ENCODE results near the gene PIGS.
"Not testable (repeated sequence)": the region's sequence is repeated elsewhere in the genome, so short reads cannot be mapped to it uniquely, and the experiment has no call there.

The PIGS gene

GRCh38 chr17:28523186-28523585, 48.1 kb downstream of the PIGS start:
- DNase-seq (ENCODE audit: low read depth), result no peak
- TF ChIP-seq CTCF (IDR thresholded peaks at IDR 0.05; ENCODE audit: insufficient read depth, low read depth, low read length, missing control alignments), result no peak
- H3K4me3 ChIP-seq (ENCODE audit: low read length), result no peak overlapping the region

- not testable (repeated sequence) for DNase-seq (ENCODE audit: low read depth)
Measured at GRCh38 chr17:28522281-28522680, 49.0 kb downstream of the PIGS start.

GRCh38 chr17:28521311-28522085, 49.8 kb downstream of the PIGS start:
- no peak overlapping the region for H3K4me3 ChIP-seq (ENCODE audit: low read length)
- no peak for DNase-seq (ENCODE audit: low read depth)
- TF ChIP-seq CTCF (IDR thresholded peaks at IDR 0.05; ENCODE audit: insufficient read depth, low read depth, low read length, missing control alignments), result no peak

More at GRCh38 chr17:28522281-28522680, 49.0 kb downstream of the PIGS start:
- H3K4me3 ChIP-seq (ENCODE audit: low read length), result not testable (repeated sequence)

- no peak overlapping the region for H3K4me3 ChIP-seq (ENCODE audit: low read length)
Measured at GRCh38 chr17:28520687-28521086, 50.6 kb downstream of the PIGS start.

GRCh38 chr17:28519236-28519635, 52.1 kb downstream of the PIGS start:
- no peak overlapping the region for H3K4me3 ChIP-seq (ENCODE audit: low read length)
- TF ChIP-seq CTCF (IDR thresholded peaks at IDR 0.05; ENCODE audit: insufficient read depth, low read depth, low read length, missing control alignments), result no peak
- DNase-seq (ENCODE audit: low read depth), result no peak

More at GRCh38 chr17:28520687-28521086, 50.6 kb downstream of the PIGS start:
- TF ChIP-seq CTCF (IDR thresholded peaks at IDR 0.05; ENCODE audit: insufficient read depth, low read depth, low read length, missing control alignments), result no peak
- DNase-seq (ENCODE audit: low read depth), result no peak

GRCh38 chr17:28518578-28518977, 52.7 kb downstream of the PIGS start:
- DNase-seq (ENCODE audit: low read depth), result no peak
- TF ChIP-seq CTCF (IDR thresholded peaks at IDR 0.05; ENCODE audit: insufficient read depth, low read depth, low read length, missing control alignments), result no peak
- H3K4me3 ChIP-seq (ENCODE audit: low read length), result no peak overlapping the region

- no peak overlapping the region for H3K4me3 ChIP-seq (ENCODE audit: low read length)
- TF ChIP-seq CTCF (IDR thresholded peaks at IDR 0.05; ENCODE audit: insufficient read depth, low read depth, low read length, missing control alignments), result no peak
- no peak for DNase-seq (ENCODE audit: low read depth)
Measured at GRCh38 chr17:28518132-28518531, 53.2 kb downstream of the PIGS start.

All from epithelial cell of esophagus (primary cell).